Stimulated activated CD8-positive, alpha-beta memory T cell treated with anti-CD3 and anti-CD28 coated beads, Interleukin-12 subunit alpha, Interleukin-12 subunit beta, amount 100 ng/mL, for 1 hour (primary cell): ENCODE measurements around the gene TUG1.

ENCODE experiments used
- DNase-seq: peaks from one replicate; pipeline ENCODE4 v3.0.0-alpha.2; 2020; ENCODE audit warnings: low read depth

The TUG1 gene

DNA sequence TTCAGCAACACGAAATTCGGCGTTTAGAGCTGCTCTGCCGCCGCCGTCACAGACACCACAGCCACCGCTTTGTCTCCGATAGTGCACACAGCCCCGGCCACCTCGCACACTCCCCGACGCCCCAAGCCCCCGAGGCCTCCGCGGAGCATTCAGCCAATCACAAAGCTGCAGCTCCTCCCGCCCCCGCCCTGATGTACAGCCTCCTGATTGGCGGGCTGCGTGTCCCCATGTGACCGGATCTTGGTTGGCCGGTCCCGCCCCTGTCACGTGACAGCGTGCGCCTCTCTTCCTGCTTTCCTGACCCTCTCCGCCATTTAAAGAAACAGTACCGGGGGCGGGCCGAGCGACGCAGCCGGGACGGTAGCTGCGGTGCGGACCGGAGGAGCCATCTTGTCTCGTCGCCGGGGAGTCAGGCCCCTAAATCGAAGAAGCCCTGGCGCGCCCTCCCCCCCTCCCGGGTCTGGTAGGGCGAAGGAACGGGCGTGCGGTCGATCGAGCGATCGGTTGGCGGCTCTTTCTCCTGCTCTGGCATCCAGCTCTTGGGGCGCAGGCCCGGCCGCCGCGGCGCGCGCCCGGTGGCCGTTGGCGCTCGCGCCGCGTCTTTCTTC lies at the start of gene TUG1:
Gene TUG1 (plus strand): TSS at position 342 of the 608 bp plus-strand sequence.
- DNase-seq: peak; percentile 95

DNA sequence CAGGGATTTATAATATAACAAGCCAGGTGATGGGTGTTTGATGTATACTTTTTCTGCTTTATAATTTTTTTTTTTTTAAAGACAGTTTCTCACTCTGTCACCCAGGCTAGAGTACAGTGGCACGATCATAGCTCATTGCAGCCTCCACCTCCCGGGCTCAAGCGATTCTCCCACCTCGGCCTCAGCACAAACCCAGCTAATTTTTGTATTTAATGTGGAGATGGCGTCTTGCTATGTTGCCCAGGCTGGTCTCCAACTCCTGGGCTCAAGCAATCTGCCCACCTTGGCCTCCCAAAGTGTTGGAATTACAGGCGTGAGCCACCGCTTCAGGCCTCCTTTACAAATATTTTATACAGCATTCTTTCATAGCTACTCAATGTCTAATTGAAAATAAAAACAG lies 49.1 kb upstream of the TUG1 start:
- DNase-seq: no peak

DNA sequence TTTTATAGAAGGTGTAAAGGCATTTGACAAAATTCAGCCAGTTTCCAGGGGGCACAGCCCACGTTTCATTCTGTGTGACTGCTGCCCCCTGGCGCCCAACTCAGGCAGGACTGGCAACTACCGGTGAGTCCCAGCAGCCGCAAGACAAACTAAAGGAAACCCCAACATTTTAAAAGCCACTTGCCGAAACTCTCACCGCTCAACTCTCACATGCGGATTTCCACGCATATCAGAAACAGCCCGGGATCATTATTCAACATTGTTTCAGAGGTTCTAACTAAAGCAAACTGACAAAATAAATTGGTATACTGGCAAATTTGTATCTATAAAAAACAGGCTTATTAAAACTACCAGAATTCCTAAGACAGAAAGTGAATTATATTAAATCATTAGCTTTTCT lies 48.7 kb upstream of the TUG1 start:
- DNase-seq: peak; percentile 79

DNA sequence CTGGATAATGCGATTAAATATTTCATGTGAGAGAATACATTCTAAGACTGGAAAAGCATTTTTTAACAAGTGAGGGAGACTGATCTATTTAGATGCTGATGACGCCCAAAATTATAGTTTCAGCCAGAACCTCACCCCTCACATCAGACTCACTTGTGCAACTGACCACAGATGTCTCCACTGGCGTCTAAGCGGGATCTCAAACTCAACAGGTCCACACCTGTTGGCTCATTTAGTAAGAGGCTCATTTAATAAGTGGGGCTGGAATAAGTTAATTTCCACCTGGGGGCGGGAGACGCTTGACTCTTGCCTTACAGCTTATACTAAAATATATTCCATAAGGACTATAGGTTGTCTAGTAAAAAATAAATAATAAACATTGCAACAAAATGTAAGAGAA lies 48.0 kb upstream of the TUG1 start:
- DNase-seq: no peak

DNA sequence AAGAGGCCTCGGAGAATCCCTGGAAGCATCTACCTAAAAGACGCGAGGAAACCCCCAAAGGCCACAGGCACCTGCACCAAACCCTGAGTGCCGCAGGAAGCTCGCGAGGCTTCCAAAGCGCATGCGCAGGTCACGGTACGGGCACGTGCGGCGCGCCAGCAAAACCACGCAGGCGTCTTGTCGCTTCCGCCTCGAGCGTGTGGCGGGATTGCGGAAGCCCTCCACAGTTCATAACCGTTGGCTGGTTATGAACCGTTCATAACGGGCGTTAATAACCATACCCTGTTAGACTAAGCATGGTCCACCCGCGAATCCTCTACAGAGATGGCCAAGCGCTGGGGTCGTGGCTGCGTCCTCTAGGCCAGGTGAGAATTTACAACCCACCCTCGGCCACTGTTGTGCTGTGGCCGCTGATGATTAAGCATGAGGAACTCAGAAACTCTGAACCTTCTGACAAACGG lies 46.9 kb upstream of the TUG1 start:
- DNase-seq: peak; percentile 78

DNA sequence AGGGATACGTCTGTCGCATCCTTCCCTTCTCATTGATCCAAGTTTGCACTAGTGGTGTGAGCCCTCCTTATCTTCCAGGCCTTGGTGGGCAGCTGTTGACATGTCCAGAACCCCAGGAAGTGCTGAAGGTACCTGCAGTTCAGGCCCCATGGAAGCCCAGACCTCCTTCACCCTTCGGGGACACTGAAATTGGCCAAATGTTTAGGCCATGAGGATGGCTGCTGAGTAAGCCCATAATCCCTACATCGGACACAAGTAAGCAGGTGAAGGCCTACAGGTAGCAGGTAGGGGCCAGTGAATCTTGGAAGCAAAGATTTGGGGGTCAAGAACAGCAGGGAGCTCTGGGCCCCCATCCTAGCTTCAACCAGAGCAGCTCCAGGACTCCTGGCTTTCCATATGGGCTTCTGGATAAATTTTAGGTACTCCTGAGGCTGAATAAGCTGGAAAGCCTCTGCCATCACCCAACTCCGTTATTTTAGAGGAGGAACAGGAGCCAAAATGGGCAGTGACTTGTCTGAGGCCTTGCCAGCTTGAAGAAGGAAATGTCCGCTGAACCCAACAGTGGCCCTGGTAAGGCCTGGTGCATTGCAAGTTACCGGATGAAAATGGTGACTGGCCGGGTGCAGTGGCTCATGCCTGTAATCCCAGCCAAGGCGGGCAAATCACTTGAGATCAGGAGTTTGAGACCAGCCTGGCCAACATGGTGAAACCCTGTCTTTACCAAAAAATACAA lies 45.7 kb upstream of the TUG1 start:
- no peak for DNase-seq

DNA sequence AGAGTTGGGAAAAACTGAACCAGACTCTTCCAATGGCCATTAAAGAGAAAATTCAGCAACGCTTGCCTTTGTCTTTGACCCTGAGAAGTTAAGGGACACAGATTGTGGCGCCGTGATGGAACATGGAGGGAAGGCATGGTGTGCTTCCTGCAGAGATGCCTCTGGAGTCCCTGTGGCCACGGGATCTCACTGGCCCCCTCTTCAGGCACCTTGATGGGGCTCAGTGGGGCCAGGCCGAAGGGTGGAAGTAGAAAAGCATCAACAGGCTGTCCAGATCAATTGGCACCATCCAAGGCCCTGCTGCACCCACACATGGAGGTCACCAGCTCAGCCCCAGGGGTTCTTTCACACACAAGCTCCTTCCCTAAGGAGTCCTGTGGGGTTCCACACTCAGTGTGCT lies 43.4 kb upstream of the TUG1 start:
- no peak for DNase-seq

DNA sequence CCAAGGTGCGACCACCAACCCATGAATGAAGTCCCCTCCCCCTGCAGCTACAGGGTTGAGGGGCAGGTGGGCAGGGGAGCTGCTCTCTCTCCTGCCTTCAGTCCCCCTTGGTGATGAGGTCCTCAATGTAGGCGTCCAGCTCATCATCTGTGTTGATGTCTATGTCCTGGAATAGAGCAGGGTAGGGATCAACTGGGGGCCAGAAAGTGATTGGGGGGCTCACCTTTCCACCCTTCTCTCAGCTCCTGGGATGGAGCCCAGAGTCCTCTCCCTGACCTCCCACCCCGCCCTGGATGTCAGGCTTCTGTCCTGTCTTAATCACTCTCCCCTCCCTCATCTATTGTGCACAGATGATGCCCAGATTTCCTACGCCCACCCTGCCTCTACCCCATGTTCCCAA lies 42.4 kb upstream of the TUG1 start:
- no peak for DNase-seq

DNA sequence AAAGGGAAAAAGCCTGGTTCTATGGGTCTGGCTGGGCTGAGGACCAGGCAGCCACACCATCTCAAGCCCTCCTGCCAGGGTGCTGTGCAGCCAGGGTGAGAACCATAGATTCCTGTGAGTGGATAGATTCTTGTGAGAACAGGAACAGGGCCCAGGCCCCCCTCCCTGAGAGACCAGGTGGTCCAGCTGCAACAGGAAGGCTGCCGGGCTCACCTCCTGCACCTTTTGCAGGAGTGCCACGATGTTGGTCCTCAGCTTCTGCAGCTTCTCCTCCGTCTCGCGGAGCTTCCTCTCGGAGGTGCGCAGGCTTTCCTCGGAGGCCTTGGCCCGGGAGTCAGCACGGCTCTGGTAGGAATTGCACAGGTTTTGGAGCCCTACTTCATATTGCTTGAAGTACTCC lies 41.3 kb upstream of the TUG1 start:
- DNase-seq: no peak

DNA sequence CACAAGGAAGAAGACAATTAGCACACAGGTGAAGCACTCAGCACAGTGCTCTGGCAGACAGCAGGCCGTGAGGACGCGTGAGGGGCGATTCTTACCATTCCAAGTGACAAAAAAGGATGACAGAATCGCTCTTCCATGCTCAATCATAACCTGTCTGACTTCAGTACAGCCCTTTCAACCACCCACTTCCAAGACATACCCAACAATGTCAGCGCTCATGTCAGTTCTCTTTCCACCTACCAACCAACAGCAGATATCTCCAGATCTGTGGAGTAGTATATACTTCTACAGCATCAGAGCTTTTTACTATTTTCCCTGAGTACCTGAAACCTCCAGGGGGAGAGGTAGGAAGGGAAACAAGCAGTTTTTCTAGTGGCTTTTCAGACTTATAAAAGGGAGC lies 40.7 kb upstream of the TUG1 start:
- DNase-seq: no peak

DNA sequence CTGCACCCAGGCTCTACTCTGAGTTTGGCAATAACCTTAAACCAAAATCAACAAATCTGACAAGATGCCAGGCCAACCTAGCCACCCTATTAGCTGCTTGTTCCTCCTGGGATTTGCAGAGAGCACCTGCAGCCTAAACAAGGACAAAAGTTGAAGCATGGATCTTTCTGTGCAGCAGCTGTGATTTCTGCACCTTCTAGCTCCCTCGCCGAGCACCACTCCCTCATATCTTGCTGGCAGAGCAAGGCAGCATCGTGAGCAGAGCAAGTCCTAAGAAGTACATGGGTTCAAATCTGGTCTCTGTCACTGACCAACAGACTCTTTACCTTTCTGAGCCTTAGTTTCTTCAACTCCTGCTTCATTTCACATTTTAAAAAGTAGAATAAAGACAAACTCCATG lies 38.8 kb upstream of the TUG1 start:
- DNase-seq: no peak

DNA sequence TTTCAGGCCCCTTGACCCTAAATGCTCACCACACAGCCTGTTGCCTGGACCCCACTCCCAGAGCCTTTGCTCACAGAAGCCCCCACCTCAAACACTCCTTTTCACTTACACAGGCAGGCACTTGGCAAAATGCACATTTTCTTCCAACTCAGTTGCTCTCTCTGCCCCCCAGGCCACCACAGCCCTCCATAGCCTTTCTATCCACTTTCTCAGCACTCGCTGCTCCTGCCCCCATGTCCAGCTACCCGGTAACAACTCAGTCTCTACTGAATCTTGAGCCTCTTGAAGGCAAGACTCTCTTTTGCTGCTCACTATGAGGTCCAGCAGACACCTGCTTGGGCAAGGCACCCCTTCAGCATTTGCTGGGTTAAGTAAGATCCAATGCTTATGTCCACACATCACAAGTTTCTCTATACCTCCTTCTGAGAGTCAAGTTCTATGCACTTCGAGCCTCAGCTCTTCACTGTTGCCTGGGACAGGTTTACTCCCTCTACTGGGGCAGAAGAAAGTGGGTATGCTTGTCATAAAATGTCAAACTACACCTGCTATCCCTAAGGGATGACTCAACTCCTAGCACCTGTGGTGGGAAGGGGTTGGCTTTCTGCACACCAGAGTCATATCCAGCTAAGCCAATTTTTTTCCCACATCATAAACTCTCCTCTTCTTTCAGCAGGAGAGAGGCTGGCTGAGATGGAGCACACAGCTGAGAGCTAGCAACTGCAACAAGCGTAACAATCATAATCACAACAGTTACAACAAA lies 37.3 kb upstream of the TUG1 start:
- DNase-seq: no peak

DNA sequence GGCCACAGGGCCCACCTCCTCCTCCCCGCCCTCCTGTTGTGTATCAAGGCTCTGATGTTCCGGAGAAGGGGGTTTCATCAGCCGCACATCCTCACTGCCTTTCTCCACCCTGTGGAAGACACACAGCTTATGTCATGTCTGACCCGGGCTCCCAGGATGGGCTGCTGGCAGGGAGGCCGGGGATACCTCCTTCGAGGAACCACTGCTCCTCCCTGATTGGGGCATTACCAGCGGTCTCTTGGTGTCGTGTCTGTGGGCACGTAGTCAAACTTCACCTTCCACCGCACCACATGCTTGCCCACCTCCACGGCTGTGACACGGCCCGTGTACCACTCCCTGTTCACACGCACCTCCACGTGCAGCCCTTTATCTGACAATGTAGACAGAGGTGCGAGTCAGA lies 36.4 kb upstream of the TUG1 start:
- DNase-seq: no peak

DNA sequence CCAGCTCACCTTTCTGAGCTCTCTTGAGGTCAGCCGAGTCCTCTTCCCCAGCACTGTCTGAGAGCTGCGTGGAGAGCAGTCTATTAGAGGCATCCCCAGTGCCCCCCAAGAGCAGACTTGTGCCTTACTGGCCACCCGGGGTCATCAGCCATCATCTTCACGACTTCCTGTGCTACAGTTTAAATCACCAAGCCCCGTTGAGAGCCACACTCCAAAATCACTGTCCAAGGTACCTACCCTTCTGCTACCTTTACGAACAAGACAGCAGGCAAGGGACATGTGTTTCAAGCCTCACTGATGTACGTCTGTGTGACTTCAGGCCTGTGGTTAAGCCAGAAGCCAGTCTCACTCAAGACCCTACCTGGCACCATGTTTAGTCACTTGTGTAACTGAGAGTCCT lies 35.6 kb upstream of the TUG1 start:
- no peak for DNase-seq

DNA sequence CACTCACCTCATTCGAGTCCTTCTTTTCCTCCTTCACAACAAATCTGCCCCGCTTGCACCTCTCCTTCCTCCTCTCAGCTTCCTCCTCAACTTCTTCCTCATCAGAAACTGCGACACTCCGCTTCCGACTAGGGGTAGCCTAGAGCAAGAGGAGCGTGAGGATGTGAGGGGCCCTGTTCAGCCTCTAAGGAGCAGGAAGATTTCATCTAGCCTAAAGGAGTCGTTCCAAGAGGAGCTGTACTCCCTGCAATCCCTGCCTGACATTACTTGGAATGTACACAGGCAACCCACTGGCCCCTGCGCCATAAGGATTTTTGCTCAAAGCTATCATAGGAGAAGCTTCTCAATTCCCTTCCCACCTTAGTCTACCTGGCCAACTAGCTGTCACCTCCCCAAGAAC lies 35.0 kb upstream of the TUG1 start:
- no peak for DNase-seq

DNA sequence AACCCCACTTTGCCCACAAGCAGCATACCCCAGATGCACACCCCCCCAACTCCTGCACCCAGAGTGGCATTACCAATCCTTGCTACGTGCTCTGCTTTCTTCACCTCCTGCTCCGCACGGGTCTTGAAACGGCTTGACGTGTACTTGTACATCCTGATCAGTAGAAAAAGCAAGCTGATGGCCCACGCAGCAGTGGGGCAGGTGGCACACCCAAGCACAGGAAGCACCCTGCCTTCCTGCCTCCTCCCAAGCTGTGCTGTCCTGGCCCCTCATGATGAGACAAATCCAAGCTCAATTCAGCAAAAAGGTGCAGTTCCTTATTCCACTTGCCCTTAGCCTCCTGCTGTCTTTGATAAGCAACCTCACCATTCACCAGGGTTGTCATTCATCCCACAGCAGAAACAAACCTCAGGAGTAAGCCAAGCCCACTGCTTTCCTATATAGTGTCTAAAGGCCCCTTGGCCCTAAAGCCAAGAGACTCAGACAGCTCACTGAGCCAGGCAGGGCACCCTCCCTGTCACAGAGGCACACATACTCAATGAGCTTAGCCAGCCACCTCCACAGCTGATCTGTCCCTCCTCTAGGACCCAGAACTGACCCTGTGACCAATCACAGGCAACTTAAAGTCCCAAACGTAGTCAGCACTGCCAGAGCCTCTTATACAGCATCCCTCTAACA lies 28.2 kb upstream of the TUG1 start:
- DNase-seq: no peak

DNA sequence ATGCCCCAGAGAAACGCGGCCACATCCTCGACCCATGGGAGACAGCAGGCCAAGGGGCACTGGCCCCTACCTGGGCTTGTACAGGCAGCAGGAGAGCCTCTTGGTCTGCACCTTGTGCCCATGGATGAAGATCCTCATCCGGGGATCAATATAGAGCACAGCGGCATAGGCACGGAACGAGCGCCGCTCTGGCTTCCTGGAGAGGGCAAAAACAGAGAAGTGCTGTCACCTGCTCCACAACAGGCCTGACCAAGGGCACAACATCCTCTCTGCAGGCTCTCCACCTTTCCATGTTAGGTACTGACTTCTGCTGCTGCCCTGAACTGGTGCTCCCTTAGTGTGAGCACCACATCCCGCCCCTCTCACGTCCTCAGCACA lies 27.7 kb upstream of the TUG1 start:
- no peak for DNase-seq

DNA sequence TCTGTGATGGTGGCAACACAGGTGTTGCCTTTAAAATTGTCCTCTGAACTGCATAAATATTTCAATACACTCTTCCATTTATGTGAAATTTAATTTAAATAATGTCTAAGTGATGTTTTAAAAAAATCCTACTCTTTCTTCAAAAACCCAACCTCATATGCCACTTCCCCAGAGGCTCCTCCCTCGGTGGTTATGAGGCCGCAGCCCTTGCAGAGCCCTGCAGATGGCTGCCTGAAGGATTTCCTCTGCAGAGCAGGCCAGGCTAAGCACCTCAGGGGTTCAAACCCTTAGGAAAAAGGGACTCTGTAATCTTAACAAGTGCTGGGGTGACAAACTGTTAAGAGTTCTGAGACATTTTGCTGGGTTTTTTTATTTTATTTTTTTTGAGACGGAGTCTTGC lies 25.7 kb upstream of the TUG1 start:
- DNase-seq: no peak

DNA sequence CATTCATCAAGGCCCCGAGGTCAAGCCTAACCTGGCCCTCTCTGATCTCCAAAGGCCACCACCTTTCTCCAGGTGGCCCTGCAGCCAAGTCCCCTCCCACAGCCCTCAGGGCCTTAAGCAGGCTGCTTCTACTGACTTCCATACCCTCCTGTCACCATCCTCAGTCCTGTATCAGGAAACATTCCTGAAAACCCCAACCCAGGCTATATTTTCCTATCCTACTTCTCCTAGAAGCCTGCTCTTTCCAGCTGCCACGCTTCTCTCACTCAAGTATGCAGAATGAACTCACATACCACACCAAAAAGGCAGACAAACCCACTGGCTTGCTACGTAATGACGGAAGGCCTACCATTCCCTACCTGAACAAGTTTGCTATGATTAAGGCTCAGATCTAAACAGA lies 24.1 kb upstream of the TUG1 start:
- DNase-seq: no peak

DNA sequence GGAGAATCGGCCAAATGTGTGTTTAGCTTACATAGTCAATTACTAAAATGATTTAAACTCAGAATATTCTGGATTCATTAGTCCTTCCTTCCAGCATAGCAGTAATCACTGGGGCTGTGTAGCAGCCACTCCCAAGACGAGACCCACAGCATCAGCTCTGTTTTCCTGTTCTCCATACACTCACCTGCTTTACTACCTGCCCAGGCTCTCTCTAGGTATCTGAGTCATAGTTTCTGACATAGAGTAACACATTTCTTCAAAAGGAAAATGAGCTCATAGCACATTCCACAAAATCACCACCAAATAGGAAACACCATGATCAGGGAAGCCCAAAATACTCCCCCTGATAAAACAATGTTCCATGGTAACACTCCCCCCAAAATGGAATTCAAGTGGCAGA lies 23.4 kb upstream of the TUG1 start:
- no peak for DNase-seq

DNA sequence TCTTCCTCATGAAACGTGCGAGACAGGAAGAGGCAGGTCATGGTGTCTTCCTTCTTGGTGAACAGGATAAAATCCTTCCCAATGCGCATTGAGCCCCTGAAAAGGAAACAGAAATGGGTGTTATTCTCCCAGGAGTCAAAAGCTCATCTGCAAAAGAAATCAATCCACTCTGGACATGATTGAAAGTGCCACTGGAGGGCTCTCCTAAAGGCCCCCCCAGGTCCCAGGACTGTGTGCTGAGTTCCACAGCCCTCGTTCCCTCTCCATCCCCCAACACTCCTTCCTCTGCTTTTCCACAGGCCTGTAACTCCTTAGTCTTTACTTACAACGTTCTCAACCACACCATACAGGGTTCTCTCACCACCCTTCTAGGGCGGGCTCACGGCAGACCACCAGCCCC lies 22.7 kb upstream of the TUG1 start:
- DNase-seq: no peak

DNA sequence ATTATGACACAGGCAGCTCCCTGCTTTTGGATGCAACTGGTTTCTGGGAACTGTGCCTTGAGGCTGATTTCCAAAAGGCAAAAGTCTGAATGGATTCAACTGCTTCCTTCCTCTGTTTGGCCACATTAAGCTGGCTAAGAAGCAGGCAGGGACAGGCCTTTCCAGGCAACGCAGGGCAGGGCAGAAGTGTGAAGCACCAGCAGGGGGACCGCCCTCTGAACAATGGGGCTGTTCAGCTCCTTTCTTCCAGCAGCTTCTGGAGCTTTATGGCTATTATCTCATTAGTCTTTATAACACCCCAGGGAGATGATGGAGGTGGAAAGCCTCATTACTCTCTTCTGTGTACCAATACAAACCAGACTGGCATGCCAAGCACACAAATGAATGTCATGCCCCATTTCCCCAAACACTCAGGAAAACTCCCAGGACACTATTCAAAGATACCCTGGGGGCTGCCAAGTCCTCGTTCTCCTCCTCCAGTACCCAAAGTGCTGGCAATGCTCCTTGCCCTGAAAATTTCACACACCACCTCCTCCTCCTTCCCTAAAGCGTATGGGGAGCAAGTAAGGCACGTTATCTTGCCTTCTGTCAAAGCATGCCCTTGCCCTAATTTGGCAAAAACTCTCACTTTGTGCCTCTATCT lies 21.8 kb upstream of the TUG1 start:
- no peak for DNase-seq
